ENCODE data around the gene SYAP1. TPM values are rescaled to one million over a fixed set of nuclear protein-coding genes. Genes with fewer than 3 reads are reported as not detected.
"Not testable (repeated sequence)": the region's sequence is repeated elsewhere in the genome, so short reads cannot be mapped to it uniquely, and the experiment has no call there.

SYAP1 gene, protein sequence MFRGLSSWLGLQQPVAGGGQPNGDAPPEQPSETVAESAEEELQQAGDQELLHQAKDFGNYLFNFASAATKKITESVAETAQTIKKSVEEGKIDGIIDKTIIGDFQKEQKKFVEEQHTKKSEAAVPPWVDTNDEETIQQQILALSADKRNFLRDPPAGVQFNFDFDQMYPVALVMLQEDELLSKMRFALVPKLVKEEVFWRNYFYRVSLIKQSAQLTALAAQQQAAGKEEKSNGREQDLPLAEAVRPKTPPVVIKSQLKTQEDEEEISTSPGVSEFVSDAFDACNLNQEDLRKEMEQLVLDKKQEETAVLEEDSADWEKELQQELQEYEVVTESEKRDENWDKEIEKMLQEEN
- total RNA-seq = 16.0 TPM
- long read RNA-seq, full-length matches to known transcripts = 55 of 57 reads
- long read RNA-seq, partial matches to known transcripts = 1 of 57 reads
- long read RNA-seq, other reads (novel, unspliced or antisense) = 1 of 57 reads

DNA sequence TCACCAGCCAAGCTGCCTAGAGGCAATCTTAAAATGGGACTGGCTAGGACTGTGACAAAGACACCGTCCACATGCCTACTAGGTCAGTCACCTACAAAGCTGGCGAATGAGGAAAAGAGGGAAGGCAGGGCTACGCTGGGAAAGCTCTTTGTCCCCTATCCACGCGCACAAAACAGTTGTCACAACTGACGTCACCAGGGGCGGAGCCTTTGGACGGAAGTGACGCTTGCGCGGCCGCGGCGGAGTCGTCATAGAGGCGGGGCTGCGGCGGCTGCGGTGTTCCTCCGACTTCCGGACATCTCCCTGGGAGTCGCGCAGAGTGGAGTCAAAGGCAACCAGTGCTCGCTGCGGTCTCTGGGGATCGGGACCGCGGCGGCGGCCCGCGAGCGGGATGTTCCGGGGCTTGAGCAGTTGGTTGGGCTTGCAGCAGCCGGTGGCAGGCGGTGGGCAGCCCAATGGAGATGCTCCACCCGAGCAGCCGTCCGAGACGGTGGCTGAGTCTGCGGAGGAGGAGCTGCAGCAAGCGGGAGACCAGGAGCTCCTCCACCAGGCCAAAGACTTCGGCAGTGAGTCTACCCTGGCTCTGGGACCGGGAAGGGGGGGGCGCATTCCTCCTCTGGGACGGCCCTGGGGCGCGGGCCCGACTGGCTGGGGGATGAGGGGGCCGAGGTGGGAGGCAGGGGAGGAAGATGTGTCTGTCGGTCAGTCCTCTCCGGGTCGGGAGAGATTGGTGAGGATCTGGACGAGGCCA, at the start of gene SYAP1:
Gene SYAP1 (plus strand): TSS at position 279 of the 751 bp plus-strand sequence. CDS start 113 bp downstream, at position 392.
- intact Hi-C loops (cut with DNase I) = no loop called here
- DNase-seq (peak; percentile 95), ATAC-seq (ENCODE audit: poor library complexity) (peak; percentile 99)

DNA sequence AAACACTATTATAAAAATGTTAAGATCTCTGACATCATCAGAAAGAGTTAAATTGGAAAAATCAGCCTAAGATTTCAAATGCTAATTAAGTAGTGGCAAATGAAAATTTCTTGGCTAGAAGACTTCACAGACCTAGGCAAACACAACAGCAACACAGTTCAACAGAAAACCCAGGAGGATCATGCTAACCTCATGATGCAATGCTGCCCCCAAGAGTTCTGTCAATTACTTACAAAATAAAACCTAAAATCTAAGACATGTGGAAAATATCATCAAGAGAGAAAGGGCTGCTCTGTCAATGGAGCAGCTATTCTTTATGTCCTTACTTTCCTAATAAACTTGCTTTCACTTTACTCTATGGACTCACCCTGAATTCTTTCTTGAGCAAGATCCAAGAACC, 48.4 kb upstream of the SYAP1 start:
- ATAC-seq (ENCODE audit: poor library complexity) = peak; percentile 49
- no peak for DNase-seq
- intact Hi-C loops (cut with DNase I) = loop anchor here (10.0 kb wide), 1 partner anchor 546 kb away; the partner anchor contains the start of gene GRPR

DNA sequence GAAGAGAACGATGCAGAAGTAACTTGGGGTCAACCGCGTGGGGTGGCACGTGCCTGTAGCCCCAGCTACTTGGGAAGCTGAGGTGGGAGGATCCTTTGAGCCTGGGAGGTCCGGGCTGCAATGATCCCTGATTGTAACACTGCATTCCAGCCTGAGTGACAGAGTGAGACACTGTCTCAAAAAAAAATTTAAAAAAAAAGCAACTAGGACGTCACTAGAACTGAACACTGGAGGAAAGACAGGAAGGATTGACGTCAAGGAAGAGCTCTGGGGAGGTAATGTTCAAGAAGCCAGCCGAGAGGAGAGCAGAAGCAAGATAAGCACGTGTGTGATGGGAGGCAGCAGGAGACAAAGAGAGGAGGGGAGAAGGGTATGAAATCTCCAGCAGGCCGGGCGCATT, 40.7 kb upstream of the SYAP1 start:
- ATAC-seq (ENCODE audit: poor library complexity) (no peak), DNase-seq (no peak)
- intact Hi-C loops (cut with DNase I) = loop anchor here (10.0 kb wide), 1 partner anchor 554 kb away; the partner anchor contains the start of gene GRPR

DNA sequence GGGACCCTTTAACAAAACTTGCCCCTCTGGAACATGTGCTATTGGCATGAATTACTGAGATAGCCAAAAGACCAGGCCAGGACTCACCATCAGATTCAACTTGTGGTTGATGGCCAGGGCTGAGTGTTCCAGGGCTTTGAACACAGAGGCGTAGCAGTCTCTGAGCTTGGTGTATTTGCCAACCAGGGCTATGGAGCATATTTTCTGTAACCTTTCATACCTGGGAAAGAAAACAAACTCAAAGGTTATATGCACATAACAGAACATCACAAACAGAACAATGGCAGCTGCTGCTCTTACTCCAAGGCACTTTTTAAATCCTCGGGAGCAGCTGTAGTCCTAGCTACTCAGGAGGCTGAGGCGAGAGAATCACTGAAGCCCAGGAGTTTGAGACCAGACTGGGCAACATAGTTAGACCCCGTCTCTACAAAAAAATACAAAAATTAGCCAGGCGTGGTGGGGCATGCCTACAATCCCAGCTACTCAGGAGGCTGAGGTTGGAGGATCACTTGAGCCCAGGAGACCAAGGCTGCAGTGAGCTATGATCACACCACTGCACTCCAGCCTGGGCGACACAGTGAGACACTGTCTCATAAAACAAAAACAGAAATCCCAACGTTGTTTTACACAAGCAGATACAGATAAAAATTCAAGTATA, 36.3 kb upstream of the SYAP1 start:
- intact Hi-C loops (cut with DNase I) = no loop called here
- ATAC-seq (ENCODE audit: poor library complexity) (no peak), DNase-seq (no peak)

DNA sequence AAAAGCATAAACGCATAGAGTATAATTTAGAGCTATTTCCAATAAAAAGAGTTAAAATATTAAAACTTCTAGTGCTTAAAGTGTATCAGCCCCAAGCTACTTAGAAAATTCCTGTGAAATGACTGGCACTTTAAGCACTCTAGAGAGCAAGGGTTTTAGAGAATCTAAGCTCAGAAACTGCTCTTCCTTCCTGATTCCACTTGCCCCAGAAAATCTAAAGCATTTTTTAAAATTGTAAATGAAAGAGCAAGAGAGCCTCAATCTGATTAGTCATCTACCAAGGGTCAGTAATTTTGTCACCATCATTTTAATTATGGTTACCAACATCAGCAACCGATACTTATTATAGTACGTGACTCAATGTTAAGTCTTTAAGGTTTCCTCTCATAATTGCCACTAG, 31.9 kb upstream of the SYAP1 start:
- intact Hi-C loops (cut with DNase I) = no loop called here
- DNase-seq (no peak), ATAC-seq (ENCODE audit: poor library complexity) (no peak)

DNA sequence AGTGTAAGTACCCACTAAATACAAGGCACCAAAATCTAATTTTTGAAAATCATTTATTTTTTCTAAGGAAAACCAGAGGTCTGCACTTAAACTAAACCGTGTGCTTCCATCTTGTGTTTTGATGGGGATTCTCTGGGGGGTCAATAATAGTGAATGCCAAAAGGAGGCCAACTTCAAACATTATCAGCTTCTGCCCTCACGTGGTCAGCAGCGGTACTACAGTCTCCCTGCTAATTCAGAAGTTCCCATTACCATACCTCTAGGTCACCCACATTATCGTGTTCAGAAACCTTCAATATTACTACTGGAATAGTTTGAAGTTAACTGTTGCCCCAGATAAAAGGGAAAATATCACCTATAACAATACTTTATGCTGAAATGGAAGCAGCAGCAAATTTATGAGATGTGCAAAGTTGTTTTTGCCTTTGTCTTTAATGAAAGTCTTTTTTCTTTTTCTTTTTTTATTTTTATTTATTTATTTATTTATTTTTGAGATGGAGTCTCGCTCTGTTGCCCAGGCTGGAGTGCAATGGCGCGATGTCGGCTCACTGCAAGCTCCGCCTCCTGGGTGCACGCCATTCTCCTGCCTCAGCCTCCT, 24.2 kb upstream of the SYAP1 start:
- DNase-seq = peak; percentile 71
- peak; percentile 61 for ATAC-seq (ENCODE audit: poor library complexity)
- intact Hi-C loops (cut with DNase I) = no loop called here

DNA sequence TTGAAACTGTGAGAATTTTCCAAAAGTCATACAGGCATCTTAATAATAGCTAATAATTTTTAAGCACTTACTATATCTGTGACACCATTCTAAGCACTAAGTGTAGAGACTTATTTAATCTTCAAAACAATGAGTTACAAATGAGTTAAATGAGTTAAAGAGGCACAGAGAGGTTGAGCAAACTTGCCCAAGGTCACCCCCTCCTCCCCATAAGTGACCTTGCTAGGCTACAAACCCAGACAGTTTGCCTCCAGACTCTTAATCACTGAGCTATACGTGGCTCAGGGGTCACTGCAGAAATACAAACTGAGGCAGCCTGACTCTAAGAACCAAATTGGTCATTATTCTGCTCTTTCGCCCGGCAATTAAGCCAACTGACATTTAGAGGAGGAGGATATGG, 22.5 kb upstream of the SYAP1 start:
- ATAC-seq (ENCODE audit: poor library complexity) (no peak), DNase-seq (no peak)
- intact Hi-C loops (cut with DNase I) = no loop called here

DNA sequence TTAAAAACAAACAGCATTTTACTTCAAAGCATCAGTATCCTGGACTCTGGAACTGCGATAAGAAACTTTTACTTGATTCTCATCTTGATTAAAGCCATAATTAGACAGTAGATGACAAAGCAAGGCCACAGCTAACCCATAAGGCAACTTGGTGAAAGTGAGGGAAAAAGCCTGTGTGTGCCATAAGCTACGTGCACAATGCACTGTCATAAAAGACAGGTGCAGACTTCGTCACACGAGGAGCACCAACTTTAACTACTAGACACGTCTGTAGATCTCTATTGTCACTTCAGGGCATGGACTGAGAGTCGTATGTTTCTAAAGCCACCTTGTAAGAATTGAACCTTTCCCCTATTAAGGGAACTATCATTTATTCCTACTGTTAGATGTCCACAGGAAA, 20.0 kb upstream of the SYAP1 start:
- no peak for DNase-seq
- intact Hi-C loops (cut with DNase I) = no loop called here
- ATAC-seq (ENCODE audit: poor library complexity) = no peak

DNA sequence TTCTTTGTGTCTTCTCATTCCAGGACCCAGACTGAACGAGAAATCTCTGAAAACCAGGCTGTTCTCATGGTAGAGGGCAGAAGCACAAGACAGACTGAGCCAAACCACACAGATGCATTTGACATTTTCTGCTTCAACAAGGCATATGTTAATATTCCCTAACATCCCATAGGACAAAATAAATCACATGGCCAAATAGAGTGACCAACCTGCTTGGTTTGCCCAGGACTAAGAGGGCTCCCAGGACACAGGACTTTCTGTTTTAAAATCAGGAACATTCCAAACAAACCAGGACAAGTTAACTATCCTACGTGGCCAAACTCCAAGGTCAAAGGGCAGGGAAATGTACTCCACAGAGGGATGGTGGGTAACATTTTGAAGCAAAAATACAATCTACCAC, 18.7 kb upstream of the SYAP1 start:
- intact Hi-C loops (cut with DNase I) = no loop called here
- ATAC-seq (ENCODE audit: poor library complexity) (no peak), DNase-seq (no peak)

DNA sequence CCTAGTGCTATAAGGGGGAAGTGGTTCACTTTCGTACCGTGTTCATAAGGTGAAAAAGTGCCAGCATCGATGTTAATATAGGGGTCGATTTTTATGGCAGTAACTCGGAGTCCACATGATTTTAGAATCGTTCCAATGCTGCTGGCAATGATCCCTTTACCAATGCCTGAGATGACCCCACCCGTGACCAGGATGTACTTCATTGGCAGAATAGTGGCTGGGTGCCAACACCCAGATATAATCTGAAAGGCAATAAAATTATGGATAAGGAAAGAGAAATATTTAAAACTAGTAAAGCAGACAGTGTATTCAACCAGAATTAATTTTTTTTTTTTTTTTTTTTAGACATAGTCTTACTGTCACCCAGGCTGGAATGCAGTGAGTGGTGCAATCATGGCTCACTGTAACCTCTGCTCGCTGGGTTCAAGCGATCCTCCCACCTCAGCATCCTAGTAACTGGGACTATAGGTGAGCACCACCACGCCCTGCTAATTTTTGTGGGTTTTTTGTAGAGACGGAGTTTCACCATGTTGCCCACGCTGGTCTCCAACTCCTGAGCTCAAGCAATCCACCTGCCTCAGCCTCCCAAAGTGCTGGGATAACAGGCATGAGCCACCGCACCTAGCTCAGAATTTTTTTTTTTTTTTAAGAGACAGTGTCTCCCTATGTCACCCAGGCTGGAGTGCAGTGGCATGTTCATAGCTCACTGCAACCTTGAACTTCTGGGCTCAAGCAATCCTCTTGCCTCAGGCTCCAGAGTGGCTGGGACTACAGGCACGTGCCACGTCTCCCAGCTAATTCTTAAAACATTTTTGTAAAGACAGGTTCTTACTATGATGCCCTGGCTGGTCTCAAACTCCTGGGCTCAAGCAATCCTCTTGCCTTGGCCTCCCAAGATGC, 16.5 kb upstream of the SYAP1 start:
- ATAC-seq (ENCODE audit: poor library complexity) (no peak), DNase-seq (no peak)
- intact Hi-C loops (cut with DNase I) = no loop called here

DNA sequence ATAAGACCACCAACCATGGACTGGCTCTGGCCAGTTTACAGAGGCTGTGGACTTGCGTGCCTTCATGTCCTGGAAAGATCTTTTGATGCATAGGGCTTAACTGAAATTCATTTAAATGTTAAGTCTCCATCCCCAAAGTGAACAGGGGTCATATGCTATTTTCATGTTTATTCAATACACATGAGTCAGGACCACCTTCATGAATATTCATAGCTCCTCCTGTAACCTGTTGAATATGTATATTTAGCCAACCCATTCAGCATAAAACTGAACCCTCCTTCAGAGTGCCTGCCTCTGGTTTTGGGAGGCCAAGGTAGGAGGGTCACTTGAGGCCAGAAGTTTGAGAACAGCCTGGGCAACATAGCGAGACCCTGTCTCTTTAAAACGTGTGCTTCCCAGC, 14.0 kb upstream of the SYAP1 start:
- no peak for ATAC-seq (ENCODE audit: poor library complexity)
- no peak for DNase-seq
- intact Hi-C loops (cut with DNase I) = no loop called here

DNA sequence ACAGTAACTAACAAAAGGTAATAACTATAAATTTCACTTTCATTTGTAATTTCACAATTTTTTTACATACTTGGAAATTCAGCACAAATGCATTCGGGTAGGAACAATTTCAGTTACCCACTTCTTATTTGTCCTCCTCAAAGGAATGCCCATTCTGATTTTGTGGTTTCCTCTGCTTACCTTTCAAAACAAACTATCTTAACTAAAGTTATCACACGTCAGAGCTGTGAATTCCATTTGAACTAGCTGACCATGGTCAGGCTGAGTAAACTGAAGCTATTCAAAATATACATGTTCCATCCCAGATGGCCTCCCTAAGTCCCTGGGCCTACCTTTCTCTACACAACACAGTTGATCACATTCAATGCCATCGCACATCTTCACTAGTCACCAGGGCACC, 11.4 kb upstream of the SYAP1 start:
- DNase-seq = no peak
- intact Hi-C loops (cut with DNase I) = no loop called here
- ATAC-seq (ENCODE audit: poor library complexity) = no peak

DNA sequence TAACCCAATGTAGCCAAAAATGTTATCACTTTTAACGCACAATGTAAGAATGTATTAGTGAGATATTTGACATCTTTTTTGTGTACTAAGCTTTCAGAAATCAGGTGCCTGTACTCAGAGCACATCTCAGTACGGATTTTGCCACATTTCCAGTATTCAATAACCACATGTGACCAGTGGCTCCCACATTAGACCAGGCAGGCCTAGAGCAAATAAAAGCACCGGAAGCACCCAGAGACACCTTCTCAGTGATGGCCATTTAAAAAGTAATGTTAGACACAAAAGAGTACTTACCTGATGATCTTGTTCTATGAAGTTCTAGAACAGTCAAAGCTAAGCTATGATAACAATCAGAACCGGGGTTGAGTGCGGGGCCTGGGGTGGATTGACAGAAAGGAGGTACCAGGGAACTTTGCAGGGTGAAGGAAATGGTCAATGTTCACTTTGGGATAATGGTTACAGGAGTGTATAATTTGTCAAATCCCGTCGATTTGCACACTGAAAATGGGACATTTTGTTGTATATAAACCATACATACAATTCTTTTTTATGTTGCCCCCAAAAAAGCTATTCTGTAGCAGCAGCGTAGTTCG, 8.1 kb upstream of the SYAP1 start:
- intact Hi-C loops (cut with DNase I) = no loop called here
- no peak for ATAC-seq (ENCODE audit: poor library complexity)
- no peak for DNase-seq

DNA sequence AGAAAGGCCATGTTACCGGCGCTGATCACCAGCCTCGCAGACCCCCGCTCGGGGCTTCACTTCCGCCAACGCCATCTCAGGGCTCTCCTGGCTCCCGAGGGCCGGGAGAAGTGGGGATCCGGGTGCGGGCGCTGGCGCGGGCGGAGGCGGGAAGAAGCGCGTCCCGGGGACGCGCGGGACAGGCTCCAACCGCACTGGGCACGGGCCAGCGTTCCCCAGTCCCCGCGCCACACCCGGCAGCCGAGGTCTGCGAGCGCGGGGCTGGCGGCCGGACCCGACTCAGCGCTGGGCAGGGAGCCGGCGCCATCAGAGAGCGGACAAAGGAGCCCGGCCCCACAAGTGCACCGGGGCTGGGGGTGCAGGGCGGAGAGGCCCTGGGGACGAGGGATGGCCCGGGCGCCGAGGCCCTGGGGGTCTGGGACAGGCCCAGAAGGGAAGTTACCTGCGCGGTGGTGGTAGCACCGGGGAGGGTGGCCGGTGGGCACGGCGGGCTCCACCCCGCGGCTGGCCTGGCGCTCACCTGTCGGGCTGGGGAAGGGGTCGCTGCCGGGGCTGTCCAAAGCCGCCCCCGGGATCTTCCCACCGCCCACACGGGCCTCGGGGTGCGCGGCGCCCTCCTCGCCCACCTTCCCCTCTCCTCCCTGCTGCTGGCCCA, 7.4 kb upstream of the SYAP1 start:
- peak; percentile 49 for DNase-seq
- intact Hi-C loops (cut with DNase I) = no loop called here
- peak; percentile 83 for ATAC-seq (ENCODE audit: poor library complexity)

DNA sequence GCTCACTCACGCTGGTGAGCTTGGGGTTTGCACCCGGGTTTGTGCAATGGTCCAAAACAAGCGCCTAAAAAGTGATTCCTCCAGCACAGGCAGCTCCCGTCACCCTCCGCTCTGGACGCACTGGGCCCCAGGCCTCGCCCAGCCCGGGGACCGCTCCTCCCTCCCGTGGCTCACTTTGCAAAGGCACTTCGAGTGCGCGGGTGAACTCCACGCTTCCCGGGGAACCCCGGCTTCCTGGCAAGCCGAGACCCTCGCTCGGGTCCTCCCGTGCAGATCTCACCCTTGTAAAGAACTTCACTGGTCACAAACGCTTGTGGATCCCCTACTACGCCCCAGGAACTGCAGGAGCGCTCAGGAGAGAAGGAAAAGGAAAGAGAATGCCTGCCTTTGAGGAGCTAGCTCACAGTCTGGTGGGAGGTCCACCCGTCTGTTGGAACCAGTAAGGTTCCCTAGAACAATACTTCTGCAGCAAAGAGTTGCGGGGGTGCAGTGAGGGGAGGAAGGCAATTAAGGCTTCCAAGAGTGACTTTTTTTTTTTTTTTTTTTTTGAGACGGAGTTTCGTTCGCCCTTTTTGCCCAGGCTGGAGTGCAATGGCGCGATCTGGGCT, 6.8 kb upstream of the SYAP1 start, which contains the start of gene CTPS2:
Gene CTPS2 (minus strand): TSS at position 122 of the 608 bp plus-strand sequence. CDS start 9,767 bp downstream, outside the sequence.
- intact Hi-C loops (cut with DNase I) = no loop called here
- ATAC-seq (ENCODE audit: poor library complexity) (peak; percentile 97), DNase-seq (peak; percentile 73)

DNA sequence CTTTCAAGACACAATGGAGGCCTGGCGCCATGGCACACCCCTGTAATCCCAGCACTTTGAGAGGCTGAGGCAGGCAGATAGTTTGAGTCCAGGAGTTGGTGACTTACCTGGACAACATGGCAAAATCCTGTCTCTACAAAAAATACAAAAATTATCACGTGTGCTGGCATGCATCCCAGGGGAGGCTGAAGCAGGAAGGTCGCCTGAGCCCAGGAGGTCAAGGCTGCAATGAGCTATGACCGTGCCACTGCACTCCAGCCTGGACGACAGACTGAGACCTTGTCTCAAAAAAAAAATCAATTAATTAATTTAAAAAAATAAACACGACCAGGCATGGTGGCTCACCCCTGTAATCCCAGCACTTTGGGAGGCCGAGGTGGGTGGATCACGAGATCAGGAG, 4.9 kb upstream of the SYAP1 start:
- no peak for DNase-seq
- intact Hi-C loops (cut with DNase I) = no loop called here
- ATAC-seq (ENCODE audit: poor library complexity) = no peak

DNA sequence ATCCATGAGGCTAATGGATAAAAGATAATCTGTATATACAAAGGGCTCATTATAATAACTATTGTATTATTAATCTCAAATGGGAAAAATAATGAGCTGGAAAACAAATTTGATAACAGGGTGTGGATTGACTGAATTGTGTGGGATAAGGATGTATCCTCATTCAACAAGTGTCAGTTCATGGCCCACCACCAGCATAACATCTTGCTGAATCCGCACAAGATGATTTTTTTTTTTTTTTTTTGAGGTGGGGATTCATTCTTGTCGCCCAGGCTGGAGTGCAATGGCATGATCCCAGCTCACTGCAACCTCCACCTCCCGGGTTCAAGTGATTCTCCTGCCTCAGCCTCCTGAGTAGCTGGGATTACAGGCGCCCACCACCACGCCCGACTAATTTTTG, 3.8 kb upstream of the SYAP1 start:
- DNase-seq; intact Hi-C loops (cut with DNase I); ATAC-seq (ENCODE audit: poor library complexity): not testable (repeated sequence)

Measured in Right ventricle myocardium superior (tissue), 1 donor.